ENCODE data around the gene ASF1A.

Gene ASF1A

GRCh38 chr6:118917546-118918328 is 23.8 kb downstream of the ASF1A start:
- DNase-seq: no peak

GRCh38 chr6:118918329-118918725 is 24.4 kb downstream of the ASF1A start:
- DNase-seq: no peak

GRCh38 chr6:118921084-118921483 is 27.1 kb downstream of the ASF1A start:
- DNase-seq: no peak

GRCh38 chr6:118923035-118923434 is 29.1 kb downstream of the ASF1A start:
- no peak for DNase-seq

- no peak for DNase-seq
These were observed 36.7 kb downstream of the ASF1A start for GRCh38 chr6:118930680-118931079.

- DNase-seq: no peak
These were observed 37.5 kb downstream of the ASF1A start for GRCh38 chr6:118931436-118931835.

GRCh38 chr6:118932421-118932820 is 38.5 kb downstream of the ASF1A start:
- DNase-seq: no peak

- no peak for DNase-seq
These were observed 40.0 kb downstream of the ASF1A start for GRCh38 chr6:118933855-118934460.

- no peak for DNase-seq
These were observed 40.7 kb downstream of the ASF1A start, which contains the start of gene MCM9 for GRCh38 chr6:118934461-118935330. Gene MCM9 (minus strand): TSS chr6:118935159. CDS start chr6:118931723, 3,436 bp downstream.

GRCh38 chr6:118935331-118935668 is 41.3 kb downstream of the ASF1A start:
- no peak for DNase-seq

GRCh38 chr6:118935978-118936703 is 42.2 kb downstream of the ASF1A start:
- no peak for DNase-seq

- DNase-seq: no peak
These were observed 45.7 kb downstream of the ASF1A start for GRCh38 chr6:118939683-118940082.

GRCh38 chr6:118940770-118941169 is 46.8 kb downstream of the ASF1A start:
- no peak for DNase-seq

GRCh38 chr6:118945217-118945616 is 51.3 kb downstream of the ASF1A start:
- no peak for DNase-seq

GRCh38 chr6:118952683-118953082 is 58.7 kb downstream of the ASF1A start:
- DNase-seq: no peak

- DNase-seq: no peak
These were observed 59.4 kb downstream of the ASF1A start for GRCh38 chr6:118953391-118953790.
